HG02852 (cell line): ENCODE results near the gene TBL1X.
A peak's percentile ranks its signal among the peaks of the same experiment; 100 is the strongest.

ENCODE experiments used
- ATAC-seq: cut with Tn5 transposase; IDR thresholded peaks from one replicate; pipeline ENCODE4 v1.9.1; 2021; ENCODE audit warnings: mild to moderate bottlenecking, moderate library complexity; ENCODE audit not compliant: unreplicated experiment

Gene TBL1X

DNA sequence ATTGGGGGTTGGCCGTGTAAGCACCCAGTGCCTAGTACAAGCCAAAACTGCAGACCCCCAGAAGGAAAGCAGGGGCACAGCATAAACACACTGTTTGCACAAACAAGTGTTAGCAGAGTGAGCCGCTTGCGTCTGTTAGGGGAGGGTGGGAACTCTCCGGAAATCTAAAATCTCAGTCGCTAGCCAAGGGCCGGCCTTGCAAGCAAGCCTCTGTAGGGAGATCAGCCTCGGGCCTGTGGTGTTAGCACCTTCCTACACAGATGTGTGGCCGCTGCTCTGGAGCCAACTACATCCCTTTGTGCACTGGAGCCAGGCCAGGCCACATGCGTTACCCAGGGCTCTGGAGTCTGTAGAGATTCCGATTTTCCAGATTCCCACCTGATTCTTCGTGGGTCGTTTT is 233.7 kb downstream of the TBL1X start:
- ATAC-seq = no peak

DNA sequence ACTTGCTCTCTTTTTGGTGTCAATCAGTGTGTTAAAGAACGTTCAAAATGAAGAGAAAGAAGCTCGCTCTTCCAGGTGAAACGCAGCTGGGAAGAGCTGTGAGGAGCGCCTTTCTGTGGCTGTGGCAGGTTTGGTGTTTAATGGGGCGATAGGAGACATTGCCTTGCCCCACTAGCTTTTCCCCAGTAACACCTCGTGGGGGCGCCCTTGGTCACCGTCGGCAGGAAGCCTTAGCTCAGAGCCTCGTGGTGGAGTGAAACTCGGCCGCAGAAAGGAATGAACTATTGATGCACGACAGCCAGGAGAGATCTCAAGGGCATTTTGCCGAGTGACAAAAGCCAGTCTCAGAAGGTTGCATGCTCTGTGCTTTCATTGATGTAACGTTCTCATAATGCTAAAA is 235.7 kb downstream of the TBL1X start:
- no peak for ATAC-seq

DNA sequence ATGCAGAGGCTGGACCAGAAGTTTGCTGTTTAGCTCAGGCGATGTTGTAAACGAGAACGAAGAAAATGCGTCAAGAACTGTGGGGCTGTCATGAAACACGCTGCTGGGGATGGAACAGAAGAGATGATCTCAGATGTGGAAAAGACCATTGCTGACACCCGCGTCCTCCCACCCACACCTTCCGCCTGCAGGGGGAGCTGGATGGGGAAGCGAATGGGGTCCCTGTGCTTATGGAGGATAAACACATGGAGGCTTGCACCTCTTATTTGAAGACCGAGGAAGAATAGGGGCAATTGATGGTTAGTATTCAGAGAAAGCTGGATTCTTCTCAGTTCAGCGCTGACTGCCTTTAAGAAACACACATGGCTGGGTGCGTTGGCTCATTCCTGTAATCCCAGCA is 236.9 kb downstream of the TBL1X start:
- ATAC-seq = no peak

DNA sequence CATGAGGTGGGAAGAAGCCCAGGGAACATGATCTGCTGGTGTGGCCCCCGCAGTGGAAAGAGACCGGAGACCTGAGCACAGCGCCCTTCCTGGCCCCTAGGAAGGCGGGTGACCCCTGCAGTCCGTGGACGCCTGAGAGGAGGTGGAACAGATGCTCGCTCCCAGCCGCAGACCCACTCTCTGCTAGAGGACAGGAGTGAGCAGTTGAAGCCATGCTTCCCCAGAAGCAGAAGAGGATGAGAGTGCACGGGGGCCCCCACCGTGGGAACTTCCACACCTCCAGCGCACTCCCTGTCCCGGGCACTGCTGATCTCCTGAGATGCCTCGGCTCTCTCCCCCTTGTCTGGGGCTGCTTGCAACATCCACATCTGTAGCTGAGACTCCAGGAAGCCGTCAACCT is 238.5 kb downstream of the TBL1X start:
- no peak for ATAC-seq

DNA sequence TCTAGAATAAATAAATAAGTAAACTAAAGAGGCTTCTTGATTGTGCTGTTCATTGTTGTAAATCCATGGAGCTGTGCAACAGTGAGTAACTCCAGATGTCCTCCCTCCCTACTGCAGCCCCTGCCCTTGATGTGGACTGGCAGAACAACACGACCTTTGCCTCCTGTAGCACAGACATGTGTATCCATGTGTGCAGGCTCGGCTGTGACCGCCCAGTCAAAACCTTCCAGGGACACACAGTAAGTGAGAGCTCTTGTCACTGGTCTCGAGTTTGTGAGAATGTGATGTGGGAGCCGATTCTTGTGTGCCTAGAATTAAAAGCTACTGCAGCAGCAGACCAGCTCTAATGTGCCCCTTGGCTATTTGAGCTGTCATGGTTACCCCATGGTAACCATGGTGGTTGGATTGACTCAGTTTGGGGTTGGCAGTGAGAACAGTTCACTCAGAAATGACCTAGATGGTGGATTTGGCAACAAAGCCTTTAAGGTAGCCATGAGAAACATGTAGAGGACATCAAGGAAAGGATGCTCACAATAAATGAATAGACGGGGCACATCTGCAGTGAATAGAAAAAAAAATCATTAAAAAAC is 240.1 kb downstream of the TBL1X start:
- ATAC-seq = no peak

DNA sequence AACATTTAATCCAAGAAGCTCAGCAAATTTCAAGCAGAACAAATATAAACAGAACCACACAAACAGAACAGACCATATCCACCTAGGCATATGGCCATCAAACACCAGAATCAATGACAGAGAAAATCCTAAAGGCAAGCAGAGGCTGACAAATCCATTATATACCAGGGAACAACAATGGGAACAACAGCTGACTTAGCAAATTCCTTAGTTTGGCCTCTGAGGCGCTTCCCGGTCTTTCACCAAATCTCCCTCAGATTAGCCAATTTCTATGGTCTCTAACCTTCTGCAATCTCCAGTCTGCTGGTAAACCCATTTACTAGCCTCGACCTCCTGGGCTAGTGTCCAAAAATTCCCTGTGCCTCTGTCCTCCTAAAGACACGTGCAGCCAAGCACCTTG is 241.6 kb downstream of the TBL1X start:
- ATAC-seq = no peak

DNA sequence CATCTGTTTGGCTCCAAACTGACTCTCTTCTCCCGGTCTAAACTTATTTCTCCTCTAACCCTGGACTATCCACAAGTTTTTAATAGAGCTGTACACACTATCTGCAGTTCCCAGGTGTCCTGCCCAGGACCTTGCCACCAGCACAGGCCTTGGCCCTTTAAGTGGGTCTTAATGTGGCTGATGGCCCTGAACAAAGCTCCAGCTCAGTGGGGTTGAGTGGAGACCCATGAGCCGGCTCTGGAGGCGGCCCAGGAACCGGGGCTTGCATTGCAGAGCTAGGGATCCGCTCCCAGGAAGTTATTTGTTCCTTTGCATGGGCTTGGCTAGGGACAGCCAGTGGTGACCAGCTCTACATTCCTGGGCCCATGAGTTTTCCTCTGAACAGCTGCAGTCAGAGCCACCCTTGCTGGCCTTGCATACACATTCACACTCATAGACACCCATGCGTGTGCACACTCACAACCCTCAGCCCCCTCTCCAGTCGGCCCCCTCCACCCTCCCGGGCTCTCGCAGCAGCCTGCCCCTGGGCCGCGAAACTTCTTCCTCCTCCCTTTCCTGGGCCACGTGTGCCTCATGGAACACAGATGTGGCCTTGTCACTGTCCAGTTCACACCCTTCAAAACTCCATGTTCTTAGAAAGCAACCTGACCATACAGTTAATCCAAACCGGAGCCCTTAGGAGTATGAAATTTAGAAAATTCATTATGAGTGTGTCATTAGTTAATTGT is 242.6 kb downstream of the TBL1X start:
- no peak for ATAC-seq

DNA sequence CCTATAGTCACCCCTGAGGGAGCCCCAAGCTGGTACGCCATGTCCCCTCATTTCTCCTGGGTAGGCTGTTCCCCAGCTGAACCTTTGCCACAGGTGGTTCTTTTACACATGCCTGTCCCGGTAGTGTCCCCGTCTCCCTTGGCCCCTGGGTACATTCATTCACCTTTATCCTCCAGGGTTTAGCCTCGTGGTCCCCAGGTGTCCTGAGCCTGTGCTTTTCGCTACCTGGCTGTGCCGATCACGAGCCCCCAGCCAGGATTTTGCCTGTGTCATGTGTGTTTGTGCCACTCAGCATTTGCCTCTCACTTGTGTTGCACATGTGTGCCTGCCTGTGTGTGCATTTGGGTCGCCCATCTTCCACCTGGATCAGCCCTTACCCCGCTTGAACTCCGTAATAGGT is 243.2 kb downstream of the TBL1X start:
- no peak for ATAC-seq

DNA sequence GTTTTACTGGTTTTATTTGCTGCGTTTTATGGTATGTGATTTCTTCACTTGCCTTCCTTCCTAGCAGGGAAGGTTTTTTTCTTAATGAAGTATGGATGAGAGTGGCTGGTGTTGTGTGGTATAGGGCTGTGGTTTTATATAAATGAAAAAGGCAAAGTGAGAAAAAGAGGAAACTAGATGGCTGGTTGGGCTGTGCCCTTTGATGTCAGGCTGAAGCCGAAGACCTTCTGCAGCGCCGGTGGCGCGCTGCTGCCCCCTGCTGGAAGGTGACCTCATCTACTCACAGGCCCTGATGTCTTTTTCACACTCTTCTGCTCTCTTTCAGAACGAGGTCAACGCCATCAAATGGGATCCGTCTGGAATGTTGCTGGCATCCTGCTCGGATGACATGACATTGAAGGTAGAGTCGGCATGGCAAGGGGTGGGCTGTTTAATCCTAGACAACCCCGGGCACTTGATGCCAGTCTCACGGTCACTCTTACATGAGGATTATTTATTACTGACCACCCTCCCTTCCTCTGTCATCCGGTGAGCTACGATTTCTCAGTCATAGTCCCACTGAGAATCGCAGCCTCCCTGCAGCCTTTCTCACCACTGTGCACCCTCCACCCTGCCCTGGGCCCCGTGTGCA is 244.2 kb downstream of the TBL1X start:
- peak; percentile 86 for ATAC-seq

DNA sequence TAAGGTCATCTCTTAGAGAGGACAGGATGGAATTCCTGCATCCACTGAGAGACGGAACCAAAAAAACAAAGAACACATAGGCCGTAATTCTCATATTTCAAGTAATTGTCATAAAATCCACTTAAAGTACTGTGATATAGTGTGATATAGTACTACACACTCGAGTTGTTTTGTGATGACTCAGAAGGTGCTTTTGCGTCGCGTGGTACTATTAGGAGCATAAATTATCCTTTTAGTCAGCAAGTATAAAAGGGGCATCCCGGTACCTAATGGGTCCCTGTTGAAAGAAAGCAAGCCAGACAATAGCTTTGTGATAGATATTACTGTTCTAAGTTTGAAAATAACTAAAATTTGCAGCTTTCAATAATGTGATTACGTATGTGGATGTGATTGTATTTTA is 245.5 kb downstream of the TBL1X start:
- ATAC-seq = no peak

DNA sequence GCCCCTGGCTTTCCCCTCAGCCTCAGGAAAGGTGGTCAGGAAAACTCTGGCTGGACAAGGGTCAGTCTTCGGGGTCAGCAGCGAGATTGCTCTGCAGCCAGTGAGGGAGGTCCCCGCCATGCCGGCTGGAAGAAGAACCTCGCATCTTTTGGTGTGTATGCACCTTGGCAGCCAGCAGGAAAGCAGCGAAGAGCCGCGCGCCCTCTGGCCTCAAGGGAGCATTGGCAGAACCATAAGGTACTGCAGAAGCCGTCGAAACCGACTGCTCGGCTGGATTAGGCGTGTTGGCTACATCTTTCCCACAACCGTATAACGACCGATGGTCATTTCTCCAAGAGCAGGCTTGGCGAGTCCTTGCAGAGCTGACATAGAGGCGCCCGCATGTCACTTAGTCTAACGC is 252.5 kb downstream of the TBL1X start:
- ATAC-seq = no peak

DNA sequence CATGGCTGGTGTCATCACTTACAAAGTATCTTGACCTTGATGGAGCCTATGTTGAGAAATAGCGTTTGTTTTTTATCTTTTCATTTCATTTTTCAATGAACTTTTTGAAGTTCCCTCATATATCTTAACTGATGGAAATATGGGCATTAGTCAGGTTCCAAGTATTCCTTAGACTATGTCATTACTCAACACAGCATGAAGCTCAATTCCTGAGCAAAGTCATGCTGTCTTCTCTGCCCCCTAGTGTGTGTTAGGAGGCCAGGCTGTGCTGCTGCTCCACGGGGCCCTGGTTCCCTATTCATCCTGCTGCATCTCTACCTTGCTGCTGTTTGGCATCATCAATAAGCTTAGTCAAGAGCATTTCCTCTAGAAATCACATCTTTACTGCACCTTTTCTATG is 259.9 kb downstream of the TBL1X start:
- ATAC-seq = no peak

DNA sequence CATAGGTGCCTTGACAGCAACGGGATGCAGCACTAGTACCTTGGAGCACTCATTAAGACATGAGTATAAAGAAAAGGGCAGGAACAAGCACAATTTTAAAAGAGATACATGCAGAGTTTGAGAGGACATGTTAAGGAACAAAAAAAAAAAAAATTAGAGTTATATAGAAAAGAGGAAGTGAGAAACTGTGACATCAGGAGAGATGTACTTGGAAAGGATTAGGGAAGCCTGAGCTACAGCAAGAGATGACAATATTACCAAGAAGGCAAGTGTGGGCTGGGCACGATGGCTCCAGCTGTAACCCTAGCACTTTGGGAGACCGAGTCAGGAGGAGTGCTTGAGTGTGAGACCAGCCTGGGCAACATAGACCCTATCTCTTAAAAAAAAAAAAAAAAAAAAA is 263.4 kb downstream of the TBL1X start:
- ATAC-seq = no peak

DNA sequence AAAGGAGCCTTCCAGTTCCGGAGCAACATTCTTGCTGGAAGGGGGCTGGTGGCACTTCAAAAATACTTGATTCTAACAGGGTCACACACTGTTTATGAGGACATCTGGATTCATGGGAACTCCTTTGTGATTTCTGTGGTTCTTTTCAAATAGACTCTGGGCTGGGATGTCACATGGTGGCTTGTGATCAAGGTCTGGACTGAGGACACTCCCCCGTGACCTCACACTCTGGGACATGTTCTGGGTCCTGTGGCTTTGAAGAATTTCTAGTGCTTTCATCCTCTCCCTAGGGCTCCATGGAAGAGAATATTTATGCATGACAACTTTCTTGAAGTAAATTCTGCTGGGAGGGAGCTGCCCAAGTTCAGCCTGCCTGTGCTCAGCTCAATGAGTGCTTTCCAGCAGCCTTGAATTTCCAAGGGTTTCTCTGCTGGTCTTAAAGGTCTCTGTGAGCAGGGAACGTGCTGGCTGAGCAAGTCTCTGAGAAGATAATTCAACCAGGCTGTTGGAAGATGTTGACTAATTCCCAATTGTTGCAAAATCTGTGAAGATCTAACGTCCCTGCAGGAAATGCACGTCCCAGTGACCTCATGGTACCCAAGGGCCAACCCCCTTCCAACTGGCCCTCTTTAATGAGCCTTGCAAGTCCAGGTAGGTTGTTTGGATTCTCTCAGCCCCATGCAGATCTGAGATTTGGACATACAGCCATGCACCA is 264.5 kb downstream of the TBL1X start:
- no peak for ATAC-seq

DNA sequence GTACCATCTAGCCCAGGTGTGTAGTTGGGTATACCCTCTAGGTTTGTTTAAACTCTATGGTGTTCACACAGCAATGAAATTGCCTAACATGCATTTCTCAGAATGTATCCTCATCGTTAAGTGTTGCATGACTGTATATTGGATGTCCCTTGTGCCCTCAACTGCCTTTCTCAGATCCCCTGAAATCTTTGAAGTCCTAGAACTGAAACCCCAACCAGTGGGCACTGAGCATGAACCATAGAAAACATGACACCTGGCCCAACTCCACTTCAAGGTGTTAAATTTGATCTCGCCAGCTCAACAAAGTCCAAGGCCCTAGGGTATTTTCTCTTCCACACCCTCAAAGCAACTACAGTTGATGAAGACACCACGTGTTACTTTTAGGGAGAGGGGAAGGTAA is 265.2 kb downstream of the TBL1X start:
- ATAC-seq = no peak

DNA sequence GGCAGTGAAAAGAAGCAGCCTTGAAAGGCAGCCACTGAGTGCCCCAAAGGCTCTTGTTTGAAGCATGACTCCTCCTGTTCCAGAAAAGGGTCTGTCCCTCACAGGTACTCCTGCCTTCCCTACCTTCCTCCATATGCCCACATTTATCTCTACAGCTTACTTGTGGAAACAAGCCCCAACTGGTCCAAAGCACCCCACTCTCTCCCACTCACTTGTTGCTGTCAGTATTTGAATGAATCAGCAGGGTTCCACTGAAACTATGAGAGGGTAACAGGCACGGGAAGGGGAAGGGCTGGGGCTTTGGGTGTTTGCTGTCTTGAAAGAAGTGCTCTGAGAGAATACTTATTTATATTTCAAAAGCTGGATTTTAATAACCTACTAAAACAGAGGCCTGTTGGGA is 265.9 kb downstream of the TBL1X start:
- peak; percentile 52 for ATAC-seq

DNA sequence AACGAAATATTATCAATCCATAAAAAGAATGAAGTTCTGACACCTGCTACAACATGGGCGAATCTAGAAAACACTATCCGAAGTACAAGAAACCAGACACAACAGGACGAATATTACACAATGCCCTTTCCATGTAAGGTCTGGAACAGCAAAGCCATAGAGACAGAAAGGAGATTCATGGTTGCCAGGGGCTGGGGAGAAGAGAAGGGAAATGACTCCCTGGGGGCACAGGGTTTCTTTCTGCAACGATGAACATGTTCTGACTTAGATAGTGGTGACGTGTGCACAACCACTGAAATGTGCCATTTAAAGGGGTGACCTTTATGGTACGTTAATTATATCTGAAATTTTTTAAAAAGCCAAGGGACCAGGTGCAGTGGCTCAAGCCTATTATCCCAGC is 272.5 kb downstream of the TBL1X start:
- no peak for ATAC-seq

DNA sequence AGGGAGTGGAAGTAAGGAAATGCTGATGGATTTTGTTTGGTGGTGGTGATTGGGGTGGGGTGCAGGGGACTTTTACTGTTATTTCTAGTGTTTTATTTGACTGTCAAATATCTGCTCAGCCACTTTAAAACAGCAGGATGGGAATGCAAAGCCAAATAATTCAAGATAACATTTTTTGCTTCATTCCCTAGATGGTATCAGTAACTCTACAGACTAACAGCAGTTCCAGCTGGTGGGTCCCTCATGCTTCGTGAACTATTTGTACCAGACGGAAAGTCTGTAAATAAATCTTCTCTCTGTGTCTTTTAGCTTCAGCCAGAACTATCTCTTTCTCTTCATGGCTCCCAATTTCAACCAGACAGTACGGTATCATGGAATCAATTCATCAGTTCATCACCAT is 273.3 kb downstream of the TBL1X start:
- ATAC-seq = no peak

DNA sequence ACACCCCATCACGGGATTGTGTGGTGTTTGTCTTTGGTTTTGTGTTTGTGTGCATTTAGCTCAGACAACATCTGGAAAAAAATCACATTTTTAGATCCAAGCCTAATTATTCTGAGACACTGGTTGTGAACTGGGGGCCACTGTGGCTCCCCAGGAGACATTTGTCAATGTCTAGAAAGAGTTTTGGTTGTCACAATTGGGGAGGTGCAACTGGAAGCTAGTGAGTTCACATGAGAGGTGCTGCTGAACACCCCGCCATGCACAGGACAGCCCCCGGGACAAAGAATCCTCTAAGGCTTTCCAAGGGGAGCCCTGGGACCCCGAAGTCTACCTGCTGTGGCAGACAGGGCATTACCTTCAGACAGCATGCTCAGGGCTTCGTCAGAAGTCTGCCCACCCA is 274.3 kb downstream of the TBL1X start:
- no peak for ATAC-seq

DNA sequence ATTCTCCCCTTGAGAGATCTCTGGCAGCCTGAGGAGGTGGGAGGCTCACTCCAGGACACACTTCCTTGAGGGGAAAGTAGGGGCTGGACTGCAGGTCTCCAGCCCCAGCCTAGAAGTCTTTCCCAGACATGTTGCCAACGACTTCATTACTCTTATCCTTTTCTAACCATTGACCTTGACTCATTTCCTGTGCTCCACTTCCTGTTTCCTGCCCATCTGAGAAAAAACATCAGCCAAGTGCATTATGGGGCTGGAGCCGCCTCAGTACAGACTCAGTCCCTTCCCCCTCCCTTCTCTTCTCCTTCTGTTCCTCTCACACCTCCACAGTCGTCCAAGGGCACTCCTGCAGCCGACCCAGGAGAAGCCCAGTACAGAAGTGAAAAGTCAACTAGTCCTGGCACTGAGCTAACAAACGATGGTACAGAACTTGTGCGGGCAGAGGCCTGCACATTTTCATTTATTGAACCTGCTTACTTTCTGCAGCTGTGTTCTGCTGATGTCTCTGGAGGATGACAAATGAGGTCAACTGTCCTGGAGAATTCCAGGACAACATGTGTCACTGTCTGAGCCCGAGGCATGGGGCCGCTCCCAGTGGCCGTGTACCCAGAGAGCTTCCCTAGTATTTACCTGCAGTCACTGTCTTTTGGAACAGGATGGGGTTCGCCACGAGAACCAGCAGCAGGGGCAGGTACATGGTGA is 280.7 kb downstream of the TBL1X start:
- ATAC-seq = no peak

DNA sequence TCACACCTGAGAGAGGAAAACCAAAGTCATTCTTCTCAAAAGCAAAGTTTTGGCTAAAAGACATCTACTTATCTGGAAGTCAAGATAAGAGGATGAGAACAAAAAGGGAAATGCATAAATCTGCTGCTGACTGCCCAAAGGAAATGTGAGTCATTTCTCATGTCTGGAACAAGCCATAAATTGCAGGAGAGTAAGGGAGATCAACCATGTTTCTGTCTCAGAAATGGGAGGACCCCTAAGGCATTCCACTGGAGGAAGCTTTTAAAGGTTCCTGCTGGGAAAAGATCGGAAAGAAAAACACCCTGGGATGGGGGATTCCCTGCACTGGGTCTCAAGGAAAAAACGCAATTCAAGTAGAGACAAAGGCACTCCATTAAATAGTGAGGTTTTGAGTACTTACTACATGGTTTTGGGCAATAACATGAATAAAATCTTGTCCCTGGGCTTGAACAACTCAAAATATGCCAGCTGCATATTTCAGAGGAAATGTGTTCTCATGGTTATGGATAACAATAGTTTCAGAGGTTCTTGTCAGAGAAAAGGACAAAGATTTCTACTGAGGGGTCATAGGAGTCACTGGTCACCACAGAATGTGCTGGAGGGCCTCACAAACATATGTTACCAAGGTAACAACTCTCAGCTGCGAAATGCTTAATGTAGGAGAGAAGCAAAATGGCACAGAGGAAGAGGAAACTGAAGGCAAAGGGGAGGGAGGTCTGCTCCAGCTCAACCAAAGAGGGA is 281.5 kb downstream of the TBL1X start:
- no peak for ATAC-seq
